DOHH2 (cell line): Measurements from ENCODE around the gene BPIFA3.

Experiments
- CTCF ChIP-seq: fragments of 200-600 bp; sonication (generic); IDR thresholded peaks from one replicate; pipeline ENCODE4 v1.5.1; 2014; ENCODE audit warnings: antibody characterized with exemption, mild to moderate bottlenecking, low read depth, low read length; ENCODE audit not compliant: poor library complexity, severe bottlenecking
- EZH2phosphoT487 ChIP-seq: fragments of 200-600 bp; sonication (generic); IDR thresholded peaks from 2 replicates; pipeline ENCODE4 v1.6.1; 2017; ENCODE audit warnings: borderline replicate concordance, mild to moderate bottlenecking, antibody characterized with exemption, low read length, moderate library complexity, mixed read lengths

- TF ChIP-seq CTCF (no peak), EZH2phosphoT487 (no peak)
Observed at GRCh38 chr20:33252460-33252859, 35.3 kb downstream of the BPIFA3 start.
